H9 (cell line): Measurements from ENCODE around the gene SDHB. TPM values are rescaled to one million over a fixed set of nuclear protein-coding genes. Genes with fewer than 3 reads are reported as not detected.

Source experiments
- DNase-seq: peaks from one replicate; pipeline ENCODE4 v3.0.0-alpha.2; 2017
- H2AFZ ChIP-seq: one replicate; pipeline ENCODE4 v1.6.1; 2013; ENCODE audit warnings: mild to moderate bottlenecking, low read length, control low read depth, moderate library complexity
- H2AK5ac ChIP-seq: 2 replicates; pipeline ENCODE4 v1.6.1; 2013; ENCODE audit warnings: low read length, control low read depth, mixed read lengths; ENCODE audit not compliant: insufficient read length
- H2BK120ac ChIP-seq: one replicate; pipeline ENCODE4 v1.6.1; 2013; ENCODE audit warnings: low read depth, mild to moderate bottlenecking, low read length, control low read depth, inconsistent platforms; ENCODE audit not compliant: poor library complexity, severe bottlenecking
- H2BK12ac ChIP-seq: 2 replicates; pipeline ENCODE4 v1.6.1; 2013; ENCODE audit warnings: low read length, control low read depth, mixed read lengths, low read depth; ENCODE audit not compliant: insufficient read length
- H2BK15ac ChIP-seq: 2 replicates; pipeline ENCODE4 v1.6.1; 2013; ENCODE audit warnings: low read depth, low read length, control low read depth
- H2BK20ac ChIP-seq: one replicate; pipeline ENCODE4 v1.6.1; 2013; ENCODE audit warnings: low read depth, mild to moderate bottlenecking, low read length, control low read depth, inconsistent platforms; ENCODE audit not compliant: poor library complexity, severe bottlenecking
- H2BK5ac ChIP-seq: 2 replicates; pipeline ENCODE4 v1.6.1; 2013; ENCODE audit warnings: low read length, control low read depth, mixed read lengths; ENCODE audit not compliant: insufficient read length
- H3K14ac ChIP-seq: 2 replicates; pipeline ENCODE4 v1.6.1; 2013; ENCODE audit warnings: low read length, control low read depth; ENCODE audit not compliant: insufficient read depth
- H3K18ac ChIP-seq: 2 replicates; pipeline ENCODE4 v1.6.1; 2013; ENCODE audit warnings: low read depth, mild to moderate bottlenecking, mixed read lengths, low read length, control low read depth; ENCODE audit not compliant: insufficient read length
- H3K23ac ChIP-seq: 2 replicates; pipeline ENCODE4 v1.6.1; 2013; ENCODE audit warnings: low read length, control low read depth, mixed read lengths, low read depth; ENCODE audit not compliant: insufficient read length
- H3K23me2 ChIP-seq: 2 replicates; pipeline ENCODE4 v1.6.1; 2013; ENCODE audit warnings: low read depth, mild to moderate bottlenecking, mixed read lengths, low read length, control low read depth; ENCODE audit not compliant: insufficient read length, poor library complexity, severe bottlenecking
- H3K27ac ChIP-seq: 2 replicates; pipeline ENCODE4 v1.5.1; 2013; ENCODE audit warnings: low read length, control low read depth, mixed read lengths, low read depth; ENCODE audit not compliant: insufficient read length
- H3K27me3 ChIP-seq: 2 replicates; pipeline ENCODE4 v1.6.1; 2013; ENCODE audit warnings: low read length, control low read depth, inconsistent platforms; ENCODE audit not compliant: insufficient read depth
- H3K4ac ChIP-seq: 2 replicates; pipeline ENCODE4 v1.6.1; 2013; ENCODE audit warnings: low read depth, mild to moderate bottlenecking, control low read depth, inconsistent platforms, low read length, moderate library complexity
- H3K4me1 ChIP-seq: 2 replicates; pipeline ENCODE4 v1.6.1; 2013; ENCODE audit warnings: low read length, control low read depth, inconsistent platforms; ENCODE audit not compliant: insufficient read depth
- H3K4me2 ChIP-seq: 2 replicates; pipeline ENCODE4 v1.6.1; 2013; ENCODE audit warnings: low read length, control low read depth, mixed read lengths; ENCODE audit not compliant: insufficient read length, insufficient read depth
- H3K56ac ChIP-seq: 2 replicates; pipeline ENCODE4 v1.6.1; 2013; ENCODE audit warnings: low read depth, mild to moderate bottlenecking, mixed read lengths, low read length, control low read depth; ENCODE audit not compliant: insufficient read length
- H3K79me1 ChIP-seq: 2 replicates; pipeline ENCODE4 v1.6.1; 2013; ENCODE audit warnings: low read depth, mild to moderate bottlenecking, moderate library complexity, low read length, control low read depth, inconsistent platforms; ENCODE audit not compliant: insufficient read depth, poor library complexity, severe bottlenecking
- H3K79me2 ChIP-seq: 2 replicates; pipeline ENCODE4 v1.6.1; 2013; ENCODE audit warnings: low read length, control low read depth, inconsistent platforms; ENCODE audit not compliant: insufficient read depth
- H3K9ac ChIP-seq: 2 replicates; pipeline ENCODE4 v1.6.1; 2013; ENCODE audit warnings: low read length, control low read depth, mixed read lengths; ENCODE audit not compliant: insufficient read length; ENCODE audit errors: extremely low read depth
- H3K9me3 ChIP-seq: one replicate; pipeline ENCODE4 v1.6.1; 2013; ENCODE audit warnings: low read depth, low read length, inconsistent platforms; ENCODE audit not compliant: control insufficient read depth
- H3T11ph ChIP-seq: one replicate; pipeline ENCODE4 v1.6.1; 2013; ENCODE audit warnings: mild to moderate bottlenecking, low read length, control low read depth, inconsistent platforms
- H4K20me1 ChIP-seq: one replicate; pipeline ENCODE4 v1.6.1; 2013; ENCODE audit not compliant: control insufficient read depth, insufficient read length, insufficient read depth
- H4K5ac ChIP-seq: 2 replicates; pipeline ENCODE4 v1.6.1; 2013; ENCODE audit warnings: low read depth, mild to moderate bottlenecking, mixed read lengths, low read length, control low read depth; ENCODE audit not compliant: insufficient read length
- H4K8ac ChIP-seq: replicated peaks from 2 replicates; pipeline ENCODE4 v1.6.1; 2013; ENCODE audit warnings: low read length, control low read depth, mixed read lengths, low read depth; ENCODE audit not compliant: insufficient read length
- H4K91ac ChIP-seq: 2 replicates; pipeline ENCODE4 v1.6.1; 2013; ENCODE audit warnings: low read depth, mild to moderate bottlenecking, moderate library complexity, mixed read lengths, low read length, control low read depth; ENCODE audit not compliant: insufficient read length
- H3K27ac Mint-ChIP-seq, 3 experiments: 2 replicates in 2 of 3; 3 replicates in 1 of 3; pipeline ENCODE4 v1.8.0; 2020 to 2021; ENCODE audit warnings: mixed read lengths in 3 of 3, mild to moderate bottlenecking in 1 of 3, moderate library complexity in 1 of 3
- H3K27me3 Mint-ChIP-seq: 2 replicates; pipeline ENCODE4 v1.8.0; 2021; ENCODE audit warnings: low read depth, mild to moderate bottlenecking, moderate library complexity, mixed read lengths
- H3K36me3 Mint-ChIP-seq, 3 experiments: 2 replicates in 2 of 3; 3 replicates in 1 of 3; pipeline ENCODE4 v1.8.0; 2020 to 2021; ENCODE audit warnings: low read depth in 3 of 3, mixed read lengths in 3 of 3; ENCODE audit not compliant: insufficient read depth in 1 of 3
- H3K4me1 Mint-ChIP-seq, 2 experiments: 2 replicates each; pipeline ENCODE4 v1.8.0; 2020; ENCODE audit warnings: mixed read lengths in 2 of 2
- H3K4me3 Mint-ChIP-seq, 2 experiments: 2 replicates in 1 of 2; 3 replicates in 1 of 2; pipeline ENCODE4 v1.8.0; 2020 to 2021; ENCODE audit warnings: mild to moderate bottlenecking in 2 of 2, mixed read lengths in 2 of 2, moderate library complexity in 1 of 2
- H3K9me3 Mint-ChIP-seq, 2 experiments: 2 replicates in 1 of 2; 3 replicates in 1 of 2; pipeline ENCODE4 v1.8.0; 2020; ENCODE audit warnings: mild to moderate bottlenecking in 2 of 2, mixed read lengths in 2 of 2, moderate library complexity in 1 of 2
- WGBS: extraction: QIAGEN DNeasy Blood & Tissue Kit; methylation state at CpG from one replicate; pipeline ENCODE4 v1.1.7; 2013; ENCODE audit warnings: missing lambda C conversion rate, low lambda C conversion rate, mixed read lengths; ENCODE audit not compliant: insufficient read length; ENCODE audit errors: extremely low coverage; 5-methylcytosine and 5-hydroxymethylcytosine counted together
- total RNA-seq: library from RNA; stranded (reverse); gene quantifications from 2 replicates; pipeline ENCODE4 v1.2.1, GENCODE V29; 2021
- TF ChIP-seq, protein P1 (sequence below): fragments of 200-600 bp; sonication (generic); conservative IDR thresholded peaks from 3 replicates; pipeline ENCODE4 v1.8.0; 2021; ENCODE audit warnings: antibody characterized with exemption, mild to moderate bottlenecking

SDHB gene
- total RNA-seq, 1 experiment from 2014 or later: 77.5 TPM

DNA sequence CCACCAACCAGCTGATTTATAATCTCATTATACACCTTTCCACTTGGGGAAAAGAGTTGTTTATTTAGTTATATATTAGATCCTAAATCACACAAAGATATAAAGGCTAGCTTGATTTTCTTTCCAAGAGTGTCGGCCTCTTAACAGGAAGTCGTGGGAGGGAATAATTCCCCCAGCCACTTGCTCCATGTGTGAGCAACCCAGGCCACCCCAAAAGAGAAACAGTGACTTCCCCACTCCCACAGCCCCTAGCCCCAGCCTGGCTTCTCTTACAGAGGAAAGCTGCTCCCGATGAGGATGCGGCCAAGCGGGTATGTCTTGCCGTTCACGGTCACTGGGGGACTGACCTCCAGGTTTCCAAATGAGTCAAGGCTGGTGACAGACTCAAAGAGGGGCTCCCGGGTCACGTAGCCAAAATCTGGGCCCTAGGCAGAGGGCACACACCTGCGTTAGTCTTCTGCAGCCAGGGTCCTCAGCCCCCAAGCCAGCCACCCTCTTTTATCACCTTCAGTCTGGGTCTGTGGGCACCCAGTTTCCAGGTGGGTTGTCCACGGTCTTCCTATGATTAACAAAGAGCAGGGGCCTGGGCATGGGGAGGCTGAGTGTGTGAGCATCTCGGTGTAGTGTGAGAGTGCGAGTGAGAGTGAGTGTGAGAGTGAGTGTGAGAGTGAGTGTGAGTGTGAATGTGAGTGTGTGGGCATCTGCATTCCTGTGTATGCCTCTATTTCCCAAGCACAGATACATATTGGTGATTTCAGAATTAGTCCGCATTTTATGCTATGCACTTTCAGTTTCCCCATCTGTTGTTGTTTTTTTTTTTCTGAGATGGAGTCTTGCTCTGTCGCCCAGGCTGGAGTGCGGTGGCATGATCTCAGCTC is 25.4 kb upstream of the SDHB start:
- 100% methylated on average over 2 of the region's 16 CpGs for WGBS
- peaks cover 2 to 5% of the 10 kb centered on the region in 2 experiments; a peak in 3 of 4 replicates for H3K4me1 Mint-ChIP-seq
- H3K79me2 ChIP-seq: no peaks in the 10 kb centered on the region

More for the DNA sequence above, 25.4 kb upstream of the SDHB start:
- Histone ChIP-seq H3K23me2 (no peaks in the 10 kb centered on the region), H3K79me1 (no peaks in the 10 kb centered on the region), H3K4me1 (no peaks in the 10 kb centered on the region), H4K5ac (no peak overlapping the region), H3K14ac (no peak overlapping the region), H3T11ph (no peak overlapping the region), H2BK120ac (no peak overlapping the region), H3K9ac (no peak overlapping the region), H3K4ac (no peak overlapping the region), H2BK12ac (no peak overlapping the region), H2AFZ (no peak overlapping the region), H2BK20ac (no peak overlapping the region), H2BK5ac (no peak overlapping the region), H4K8ac (no peak overlapping the region), H3K27ac (no peak overlapping the region), H3K4me2 (no peak overlapping the region), H2AK5ac (no peak overlapping the region), H3K27me3 (no peaks in the 10 kb centered on the region), H4K20me1 (no peaks in the 10 kb centered on the region), H3K18ac (no peak overlapping the region), H3K56ac (no peak overlapping the region), H3K9me3 (no peaks in the 10 kb centered on the region), H2BK15ac (no peak overlapping the region), H4K91ac (no peak overlapping the region), H3K23ac (no peak overlapping the region)
- H3K4me3 Mint-ChIP-seq: no peak overlapping the region
- H3K36me3 Mint-ChIP-seq: peaks cover 0 to 4% (median 4%) of the 10 kb centered on the region in 3 experiments; a peak in 1 of 7 replicates
- H3K27ac Mint-ChIP-seq: no peak overlapping the region; a peak in 1 of 7 replicates
- TF ChIP-seq, protein P1, sequence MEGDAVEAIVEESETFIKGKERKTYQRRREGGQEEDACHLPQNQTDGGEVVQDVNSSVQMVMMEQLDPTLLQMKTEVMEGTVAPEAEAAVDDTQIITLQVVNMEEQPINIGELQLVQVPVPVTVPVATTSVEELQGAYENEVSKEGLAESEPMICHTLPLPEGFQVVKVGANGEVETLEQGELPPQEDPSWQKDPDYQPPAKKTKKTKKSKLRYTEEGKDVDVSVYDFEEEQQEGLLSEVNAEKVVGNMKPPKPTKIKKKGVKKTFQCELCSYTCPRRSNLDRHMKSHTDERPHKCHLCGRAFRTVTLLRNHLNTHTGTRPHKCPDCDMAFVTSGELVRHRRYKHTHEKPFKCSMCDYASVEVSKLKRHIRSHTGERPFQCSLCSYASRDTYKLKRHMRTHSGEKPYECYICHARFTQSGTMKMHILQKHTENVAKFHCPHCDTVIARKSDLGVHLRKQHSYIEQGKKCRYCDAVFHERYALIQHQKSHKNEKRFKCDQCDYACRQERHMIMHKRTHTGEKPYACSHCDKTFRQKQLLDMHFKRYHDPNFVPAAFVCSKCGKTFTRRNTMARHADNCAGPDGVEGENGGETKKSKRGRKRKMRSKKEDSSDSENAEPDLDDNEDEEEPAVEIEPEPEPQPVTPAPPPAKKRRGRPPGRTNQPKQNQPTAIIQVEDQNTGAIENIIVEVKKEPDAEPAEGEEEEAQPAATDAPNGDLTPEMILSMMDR: no peak
- H3K9me3 Mint-ChIP-seq: peaks cover 0 to 5% of the 10 kb centered on the region in 2 experiments; a peak in 2 of 5 replicates
- no peaks in the 10 kb centered on the region for H3K27me3 Mint-ChIP-seq
- no peak for DNase-seq
